B cell (primary cell): Measurements from ENCODE around the gene FFAR3. TPM values are rescaled to one million over a fixed set of nuclear protein-coding genes. Genes with fewer than 3 reads are reported as not detected.

Source experiments
- ATAC-seq: fragments of 200-7000 bp; cut with Tn5 transposase; one replicate; pipeline ENCODE4 v1.10.0; 2021; ENCODE audit warnings: low read depth, mild to moderate bottlenecking, moderate number of reproducible peaks, moderate library complexity
- CTCF ChIA-PET: fragments of 350-600 bp; sonication (Branson Sonifier 250); formaldehyde crosslinking; loops from one replicate; lab custom pipeline; 2021; ENCODE audit warnings: antibody characterized with exemption, inconsistent platforms; lab: Charles Lee
- POLR2A ChIA-PET: fragments of 350-600 bp; sonication (Branson Sonifier 250); formaldehyde crosslinking; loops from one replicate; lab custom pipeline; 2021; ENCODE audit warnings: antibody characterized with exemption; lab: Charles Lee
- DNase-seq: peaks from one replicate; pipeline ENCODE4 v3.0.0; 2013
- H2AFZ ChIP-seq: 2 replicates; pipeline ENCODE4 v1.6.1; 2012; ENCODE audit warnings: mild to moderate bottlenecking, low read depth, low read length; ENCODE audit not compliant: insufficient read depth, poor library complexity, severe bottlenecking
- H3K27ac ChIP-seq, 2 donors: 1 replicate in 1 of 2; 2 replicates in 1 of 2; pipeline ENCODE4 v1.5.1; 2012 to 2013; ENCODE audit warnings: low read length in 2 of 2, mild to moderate bottlenecking in 2 of 2, moderate library complexity in 1 of 2
- H3K27me3 ChIP-seq, 4 experiments: fragments of 200-600 bp in 1 of 4; sonication (generic) in 1 of 4; replicated peaks in 1 of 4; 1 replicate in 2 of 4; 2 replicates in 2 of 4; pipeline versions ENCODE4 v1.6.1 to v1.7.0; 2013 to 2016; ENCODE audit warnings: low read length in 3 of 4, mild to moderate bottlenecking in 2 of 4, mixed read lengths in 1 of 4, moderate library complexity in 1 of 4; ENCODE audit not compliant: insufficient read depth in 4 of 4, control insufficient read depth in 3 of 4; ENCODE audit errors: control extremely low read depth in 1 of 4
- H3K36me3 ChIP-seq, 2 experiments: replicated peaks in 1 of 2; 1 replicate in 1 of 2; 2 replicates in 1 of 2; pipeline versions ENCODE4 v1.6.1 to v1.7.1; 2013; ENCODE audit warnings: low read length in 1 of 2; ENCODE audit not compliant: insufficient read depth in 2 of 2, control insufficient read depth in 1 of 2; ENCODE audit errors: control extremely low read depth in 1 of 2, extremely low read depth in 1 of 2
- H3K4me1 ChIP-seq, 2 donors: fragments of 200-600 bp in 1 of 2; sonication (generic) in 1 of 2; 1 replicate in 1 of 2; 2 replicates in 1 of 2; pipeline versions ENCODE4 v1.5.1 to v1.6.1; 2013 to 2017; ENCODE audit warnings: low read length in 2 of 2; ENCODE audit not compliant: control insufficient read depth in 2 of 2, insufficient read depth in 2 of 2
- H3K4me2 ChIP-seq: replicated peaks from 2 replicates; pipeline ENCODE3; 2012; ENCODE audit warnings: mild to moderate bottlenecking, low read depth, low read length; ENCODE audit not compliant: poor library complexity, severe bottlenecking
- H3K4me3 ChIP-seq, 5 experiments: fragments of 200-600 bp in 1 of 5; sonication (generic) in 1 of 5; 1 replicate in 3 of 5; 2 replicates in 2 of 5; pipeline versions ENCODE4 v1.5.1 to v1.7.0; 2011 to 2016; ENCODE audit warnings: low read length in 4 of 5, mild to moderate bottlenecking in 4 of 5, low read depth in 2 of 5, control low read depth in 1 of 5, moderate library complexity in 1 of 5; ENCODE audit not compliant: insufficient read depth in 1 of 5; ENCODE audit errors: control extremely low read depth in 1 of 5, extremely low read depth in 1 of 5
- H3K79me2 ChIP-seq: fragments of 200-600 bp; sonication (generic); one replicate; pipeline ENCODE4 v1.6.0; 2016; ENCODE audit warnings: low read length; ENCODE audit not compliant: control insufficient read depth, insufficient read depth
- H3K9ac ChIP-seq: fragments of 200-600 bp; sonication (generic); 2 replicates; pipeline ENCODE4 v1.6.1; 2017; ENCODE audit warnings: mild to moderate bottlenecking, low read length, moderate library complexity
- H3K9me3 ChIP-seq, 3 donors: one replicate each; pipeline versions ENCODE4 v1.6.1 to v1.7.1; 2013; ENCODE audit warnings: low read length in 2 of 3; ENCODE audit not compliant: control insufficient read depth in 2 of 3, insufficient read depth in 1 of 3; ENCODE audit errors: control extremely low read depth in 1 of 3
- H4K20me1 ChIP-seq: 2 replicates; pipeline ENCODE4 v1.6.0; 2012; ENCODE audit warnings: mild to moderate bottlenecking, low read length; ENCODE audit not compliant: insufficient read depth, control insufficient read depth, poor library complexity, severe bottlenecking
- H3K27ac Mint-ChIP-seq: one replicate; pipeline ENCODE4 v1.8.0; 2021; ENCODE audit warnings: mixed read lengths
- H3K27me3 Mint-ChIP-seq: one replicate; pipeline ENCODE4 v1.8.0; 2021; ENCODE audit warnings: mixed read lengths
- H3K4me1 Mint-ChIP-seq: one replicate; pipeline ENCODE4 v1.8.0; 2021; ENCODE audit warnings: mixed read lengths
- H3K4me3 Mint-ChIP-seq: one replicate; pipeline ENCODE4 v1.8.0; 2021; ENCODE audit warnings: mixed read lengths
- H3K9me3 Mint-ChIP-seq: one replicate; pipeline ENCODE4 v1.8.0; 2022; ENCODE audit warnings: mixed read lengths; ENCODE audit not compliant: insufficient read depth
- CTCF ChIP-seq: fragments of 200-600 bp; IDR thresholded peaks from one replicate; pipeline ENCODE4 v1.8.0; 2022; ENCODE audit warnings: antibody characterized with exemption, mild to moderate bottlenecking
- EZH2 ChIP-seq: IDR thresholded peaks from 2 replicates; pipeline ENCODE4 v1.6.1; 2012; ENCODE audit warnings: borderline replicate concordance, low read depth, mild to moderate bottlenecking, moderate library complexity, low read length; ENCODE audit not compliant: insufficient read depth, poor library complexity, severe bottlenecking
- WGBS: methylation state at CpG from one replicate; pipeline ENCODE4 v1.1.5; 2013; ENCODE audit warnings: missing lambda C conversion rate; ENCODE audit not compliant: insufficient coverage; 5-methylcytosine and 5-hydroxymethylcytosine counted together
- intact Hi-C: fragments of 100-400 bp; cut with micrococcal nuclease; formaldehyde crosslinking; loops from one replicate; pipeline ENCODE4 v1.10.0; 2022
- polyA plus RNA-seq: library from polyadenylated mRNA; depleted of rRNA; stranded (reverse); fragments of >200 nt; gene quantifications from 2 replicates; pipeline ENCODE4 v1.2.3, GENCODE V29; 2012
- total RNA-seq, 2 donors: library from RNA; stranded (reverse); fragments of 120-200 nt in 1 of 2; gene quantifications; 1 replicate in 1 of 2; 2 replicates in 1 of 2; pipeline versions ENCODE4 v1.2.3 to v1.2.4, GENCODE V29; 2013 to 2022

Gene FFAR3
- total and polyA plus RNA-seq, 2 donors (not counting 1 experiment from before 2014, with no cell fraction given) = 0.63 TPM; not detected in 1

GRCh38 chr19:35344511-35345031 lies 13.7 kb upstream of the FFAR3 start:
- H3K79me2 ChIP-seq = peaks cover 14% of the 10 kb centered on the region
- peaks cover 84 to 96% of the 10 kb centered on the region in 2 donors for H3K4me1 ChIP-seq
- WGBS = 88% methylated on average over 14 of the region's 17 CpGs
- H3K4me1 Mint-ChIP-seq = peaks cover 86% of the 10 kb centered on the region
- no peak overlapping the region for H3K4me3 Mint-ChIP-seq
- no peak overlapping the region for H3K27ac ChIP-seq
- DNase-seq (no peak), ATAC-seq (no peak)
- no peak for TF ChIP-seq EZH2
- no peak for TF ChIP-seq CTCF
- H3K27me3 ChIP-seq = no peaks in the 10 kb centered on the region
- H3K4me2 ChIP-seq = peak overlapping the region; percentile 47
- peaks cover 2 to 72% of the 10 kb centered on the region in 2 experiments for H3K36me3 ChIP-seq
- H3K27ac Mint-ChIP-seq = peak overlapping the region; percentile 37
- intact Hi-C loops = loop anchor here (5.0 to 10.0 kb wide), 3 partner anchors 62 to 370 kb away; partner anchors contain the start of genes HAMP and KMT2B
- H3K9me3 ChIP-seq = peaks cover 0 to 10% (median 0%) of the 10 kb centered on the region in 3 donors
- H4K20me1 ChIP-seq = peaks cover 68% of the 10 kb centered on the region
- no peak overlapping the region for H2AFZ ChIP-seq
- H3K9ac ChIP-seq = no peak overlapping the region
- no peaks in the 10 kb centered on the region for H3K9me3 Mint-ChIP-seq
- ChIA-PET CTCF (interaction anchor here (0.7 to 2.5 kb wide), 6 partner anchors 11 to 124 kb away, joined by 3 to 20 read pairs (median 4); no protein-coding TSS in a partner anchor), POLR2A (interaction anchor here (0.8 to 3.2 kb wide), 3 partner anchors 10 to 118 kb away, joined by 3 to 10 read pairs (median 5); no protein-coding TSS in a partner anchor)
- no peaks in the 10 kb centered on the region for H3K27me3 Mint-ChIP-seq
- no peak overlapping the region for H3K4me3 ChIP-seq

GRCh38 chr19:35345671-35346111 lies 12.6 kb upstream of the FFAR3 start:
- intact Hi-C loops = loop anchor here (5.0 to 10.0 kb wide), 3 partner anchors 63 to 369 kb away; partner anchors contain the start of genes HAMP and KMT2B
- peak overlapping the region; percentile 65 for H3K4me2 ChIP-seq
- no peaks in the 10 kb centered on the region for H3K27me3 Mint-ChIP-seq
- 81% methylated on average over 7 of the region's 11 CpGs for WGBS
- CTCF ChIA-PET = interaction anchor here (1.0 to 13.5 kb wide), 8 partner anchors 10 to 150 kb away, joined by 3 to 234 read pairs (median 6); partner anchors contain the start of gene USF2
- H3K4me1 Mint-ChIP-seq = peaks cover 84% of the 10 kb centered on the region
- no peaks in the 10 kb centered on the region for H3K27me3 ChIP-seq
- POLR2A ChIA-PET = interaction anchor here (0.6 to 3.2 kb wide), 10 partner anchors 8 to 1144 kb away, joined by 3 to 10 read pairs (median 4); partner anchors contain the start of gene HAMP
- no peak overlapping the region for H2AFZ ChIP-seq
- DNase-seq = peak; percentile 61
- no peak overlapping the region for H3K4me3 ChIP-seq
- H4K20me1 ChIP-seq = peaks cover 56% of the 10 kb centered on the region
- no peak overlapping the region for H3K9ac ChIP-seq
- H3K36me3 ChIP-seq = peaks cover 2 to 61% of the 10 kb centered on the region in 2 experiments
- peaks cover 0 to 10% (median 0%) of the 10 kb centered on the region in 3 donors for H3K9me3 ChIP-seq
- peak overlapping the region; percentile 82 for H3K4me3 Mint-ChIP-seq
- no peaks in the 10 kb centered on the region for H3K9me3 Mint-ChIP-seq
- peak overlapping the region; percentile 91 to 92 for H3K27ac ChIP-seq
- ATAC-seq = no peak
- H3K4me1 ChIP-seq = peaks cover 86 to 97% of the 10 kb centered on the region in 2 donors
- TF ChIP-seq CTCF (no peak), EZH2 (no peak)
- H3K79me2 ChIP-seq = peaks cover 4% of the 10 kb centered on the region
- peak overlapping the region; percentile 96 for H3K27ac Mint-ChIP-seq
